Measurements from ENCODE around the gene OSBPL3. TPM values are rescaled to one million over a fixed set of nuclear protein-coding genes. Genes with fewer than 3 reads are reported as not detected.

Gene OSBPL3
- total RNA-seq, 1 experiment from 2014 or later = 8.6 TPM

GRCh38 chr7:24757353-24758275 is 222.4 kb downstream of the OSBPL3 start, which contains the start of gene GSDME:
Gene GSDME (minus strand): TSS chr7:24757464. CDS start chr7:24749774, 7,690 bp downstream.
- Histone ChIP-seq H3K56ac (ENCODE audit: insufficient read length, low read depth, low read length) (no peak within 1 kb of the TSS), H3K23me2 (ENCODE audit: insufficient read length, low read depth, low read length, poor library complexity, severe bottlenecking) (peaks cover 12% of the 10 kb centered on the region), H3K23ac (ENCODE audit: insufficient read length, low read depth, low read length) (no peak within 1 kb of the TSS), H3K9ac (ENCODE audit: extremely low read depth, insufficient read length, low read length) (peak within 1 kb of the TSS; percentile 33), H3K27me3 (ENCODE audit: insufficient read depth, low read length) (peaks cover 26% of the 10 kb centered on the region; the same call in 1 of the 2 replicates), H3T11ph (ENCODE audit: low read length) (no peak within 1 kb of the TSS), H2BK5ac (ENCODE audit: insufficient read length, low read length) (no peak within 1 kb of the TSS), H3K79me1 (ENCODE audit: insufficient read depth, low read depth, low read length, poor library complexity, severe bottlenecking) (no peaks in the 10 kb centered on the region), H2BK15ac (ENCODE audit: low read depth, low read length) (no peak within 1 kb of the TSS), H2BK120ac (ENCODE audit: low read depth, low read length, poor library complexity, severe bottlenecking) (no peak within 1 kb of the TSS), H3K4me1 (ENCODE audit: insufficient read depth, low read length) (peaks cover 3% of the 10 kb centered on the region; the same call in 1 of the 2 replicates), H4K20me1 (ENCODE audit: control insufficient read depth, insufficient read depth, insufficient read length) (no peaks in the 10 kb centered on the region), H3K79me2 (ENCODE audit: insufficient read depth, low read length) (no peaks in the 10 kb centered on the region), H2BK12ac (ENCODE audit: insufficient read length, low read depth, low read length) (peak within 1 kb of the TSS; percentile 38), H3K9me3 (ENCODE audit: control insufficient read depth, low read depth, low read length) (no peaks in the 10 kb centered on the region), H3K14ac (ENCODE audit: insufficient read depth, low read length) (peak within 1 kb of the TSS; percentile 85), H3K27ac (ENCODE audit: insufficient read length, low read depth, low read length) (no peak within 1 kb of the TSS), H4K91ac (ENCODE audit: insufficient read length, low read depth, low read length) (no peak within 1 kb of the TSS), H2AK5ac (ENCODE audit: insufficient read length, low read length) (no peak within 1 kb of the TSS), H2AFZ (ENCODE audit: low read length) (peak within 1 kb of the TSS; percentile 2), H2BK20ac (ENCODE audit: low read depth, low read length, poor library complexity, severe bottlenecking) (no peak within 1 kb of the TSS), H3K4ac (ENCODE audit: low read depth, low read length) (no peak within 1 kb of the TSS), H4K8ac (replicated peaks; ENCODE audit: insufficient read length, low read depth, low read length) (no peak within 1 kb of the TSS), H3K4me2 (ENCODE audit: insufficient read depth, insufficient read length, low read length) (peak within 1 kb of the TSS; percentile 69), H3K18ac (ENCODE audit: insufficient read length, low read depth, low read length) (peak within 1 kb of the TSS; percentile 58), H4K5ac (ENCODE audit: insufficient read length, low read depth, low read length) (no peak within 1 kb of the TSS)
- Mint-ChIP-seq H3K27ac (no peak within 1 kb of the TSS), H3K27me3 (ENCODE audit: low read depth) (peaks cover 67% of the 10 kb centered on the region), H3K9me3 (no peaks in the 10 kb centered on the region), H3K36me3 (ENCODE audit: insufficient read depth in 1 of 3, low read depth in 3 of 3) (no peaks in the 10 kb centered on the region), H3K4me1 (peaks cover 12 to 21% of the 10 kb centered on the region in 2 experiments), H3K4me3 (peak within 1 kb of the TSS; percentile 80 to 92)
- no CpG with 5 or more reads among the region's 81 CpGs for WGBS (ENCODE audit: extremely low coverage, insufficient read length, low lambda C conversion rate)
- no peak for DNase-seq
- TF ChIP-seq, protein P1, sequence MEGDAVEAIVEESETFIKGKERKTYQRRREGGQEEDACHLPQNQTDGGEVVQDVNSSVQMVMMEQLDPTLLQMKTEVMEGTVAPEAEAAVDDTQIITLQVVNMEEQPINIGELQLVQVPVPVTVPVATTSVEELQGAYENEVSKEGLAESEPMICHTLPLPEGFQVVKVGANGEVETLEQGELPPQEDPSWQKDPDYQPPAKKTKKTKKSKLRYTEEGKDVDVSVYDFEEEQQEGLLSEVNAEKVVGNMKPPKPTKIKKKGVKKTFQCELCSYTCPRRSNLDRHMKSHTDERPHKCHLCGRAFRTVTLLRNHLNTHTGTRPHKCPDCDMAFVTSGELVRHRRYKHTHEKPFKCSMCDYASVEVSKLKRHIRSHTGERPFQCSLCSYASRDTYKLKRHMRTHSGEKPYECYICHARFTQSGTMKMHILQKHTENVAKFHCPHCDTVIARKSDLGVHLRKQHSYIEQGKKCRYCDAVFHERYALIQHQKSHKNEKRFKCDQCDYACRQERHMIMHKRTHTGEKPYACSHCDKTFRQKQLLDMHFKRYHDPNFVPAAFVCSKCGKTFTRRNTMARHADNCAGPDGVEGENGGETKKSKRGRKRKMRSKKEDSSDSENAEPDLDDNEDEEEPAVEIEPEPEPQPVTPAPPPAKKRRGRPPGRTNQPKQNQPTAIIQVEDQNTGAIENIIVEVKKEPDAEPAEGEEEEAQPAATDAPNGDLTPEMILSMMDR (conservative IDR thresholded peaks at IDR 0.05) = no peak

Data from H9 (cell line).